Loucy (cell line): ENCODE results near the gene NTN1.

ENCODE experiments used
- H2AFZ ChIP-seq: fragments of 200-600 bp; sonication (generic); 2 replicates; pipeline ENCODE4 v1.6.0; 2016; ENCODE audit warnings: antibody characterized with exemption, mild to moderate bottlenecking, low read length, moderate library complexity
- H3F3A ChIP-seq: fragments of 200-600 bp; 2 replicates; pipeline ENCODE4 v1.6.0; 2016; ENCODE audit warnings: antibody characterized with exemption, low read depth, mild to moderate bottlenecking
- H3K27me3 ChIP-seq: fragments of 200-600 bp; sonication (generic); 2 replicates; pipeline ENCODE4 v1.6.1; 2014; ENCODE audit warnings: low read length, mild to moderate bottlenecking; ENCODE audit not compliant: insufficient read depth, poor library complexity, severe bottlenecking
- H3K36me3 ChIP-seq: fragments of 200-600 bp; sonication (generic); 2 replicates; pipeline ENCODE4 v1.6.1; 2016; ENCODE audit warnings: low read length; ENCODE audit not compliant: insufficient read depth
- H3K4me1 ChIP-seq: fragments of 200-600 bp; sonication (generic); 2 replicates; pipeline ENCODE4 v1.5.1; 2014; ENCODE audit warnings: low read length, mild to moderate bottlenecking; ENCODE audit not compliant: insufficient read depth, poor library complexity, severe bottlenecking
- H3K4me2 ChIP-seq: fragments of 200-600 bp; sonication (generic); 2 replicates; pipeline ENCODE4 v1.6.0; 2014; ENCODE audit warnings: antibody characterized with exemption, low read length, low read depth, mild to moderate bottlenecking; ENCODE audit not compliant: poor library complexity, severe bottlenecking
- H3K4me3 ChIP-seq: fragments of 200-600 bp; sonication (generic); 2 replicates; pipeline ENCODE4 v1.5.1; 2014; ENCODE audit warnings: low read length, mild to moderate bottlenecking, mixed read lengths; ENCODE audit not compliant: poor library complexity, severe bottlenecking
- H3K79me2 ChIP-seq: fragments of 200-600 bp; sonication (generic); 2 replicates; pipeline ENCODE4 v1.6.1; 2014; ENCODE audit warnings: low read length; ENCODE audit not compliant: insufficient read depth
- H3K9ac ChIP-seq: fragments of 200-600 bp; sonication (generic); 2 replicates; pipeline ENCODE4 v1.6.0; 2014; ENCODE audit warnings: mild to moderate bottlenecking, low read depth, low read length, moderate library complexity; ENCODE audit not compliant: poor library complexity, severe bottlenecking
- H3K9me2 ChIP-seq: fragments of 200-600 bp; sonication (generic); replicated peaks from 2 replicates; pipeline ENCODE4 v1.6.1; 2016; ENCODE audit warnings: low read depth, low read length, mixed read lengths
- H3K9me3 ChIP-seq: fragments of 200-600 bp; sonication (generic); 2 replicates; pipeline ENCODE4 v1.6.1; 2014; ENCODE audit warnings: mild to moderate bottlenecking, antibody characterized with exemption, low read length, low read depth; ENCODE audit not compliant: insufficient read depth
- H4K20me1 ChIP-seq: fragments of 200-600 bp; sonication (generic); 2 replicates; pipeline ENCODE4 v1.6.0; 2014; ENCODE audit warnings: antibody characterized with exemption, low read length, mild to moderate bottlenecking; ENCODE audit not compliant: insufficient read depth, poor library complexity, severe bottlenecking
- CTCF ChIP-seq: fragments of 200-600 bp; sonication (generic); conservative IDR thresholded peaks from 2 replicates; pipeline ENCODE4 v1.5.1; 2014; ENCODE audit warnings: mild to moderate bottlenecking, antibody characterized with exemption, low read length
- EZH2phosphoT487 ChIP-seq: fragments of 200-600 bp; IDR thresholded peaks from 2 replicates; pipeline ENCODE4 v1.6.1; 2018; ENCODE audit warnings: antibody characterized with exemption, mild to moderate bottlenecking, moderate library complexity, borderline replicate concordance

NTN1 gene

GRCh38 chr17:9110501-9110900, 89.2 kb downstream of the NTN1 start:
- no peak overlapping the region for H3K4me3 ChIP-seq
- H3F3A ChIP-seq, result no peaks in the 10 kb centered on the region
- no peaks in the 10 kb centered on the region for H3K79me2 ChIP-seq
- no peaks in the 10 kb centered on the region for H3K27me3 ChIP-seq
- H3K9ac ChIP-seq, result no peak overlapping the region
- no peak overlapping the region for H3K4me2 ChIP-seq
- H2AFZ ChIP-seq, result no peak overlapping the region
- no peak for TF ChIP-seq EZH2phosphoT487
- TF ChIP-seq CTCF, result no peak
- peaks cover 23% of the 10 kb centered on the region for H3K4me1 ChIP-seq
- H4K20me1 ChIP-seq, result no peaks in the 10 kb centered on the region
- H3K36me3 ChIP-seq, result no peaks in the 10 kb centered on the region
- no peaks in the 10 kb centered on the region for H3K9me3 ChIP-seq
- no peaks in the 10 kb centered on the region for H3K9me2 ChIP-seq

GRCh38 chr17:9115214-9116191, 94.2 kb downstream of the NTN1 start:
- Histone ChIP-seq H3K36me3 (no peaks in the 10 kb centered on the region), H3K4me1 (no peaks in the 10 kb centered on the region), H3K9me3 (no peaks in the 10 kb centered on the region), H3K4me3 (no peak overlapping the region), H4K20me1 (no peaks in the 10 kb centered on the region), H3K27me3 (no peaks in the 10 kb centered on the region), H3K4me2 (no peak overlapping the region), H2AFZ (no peak overlapping the region), H3K9me2 (no peaks in the 10 kb centered on the region), H3F3A (no peaks in the 10 kb centered on the region), H3K9ac (no peak overlapping the region), H3K79me2 (no peaks in the 10 kb centered on the region)
- no peak for TF ChIP-seq CTCF
- no peak for TF ChIP-seq EZH2phosphoT487

- H2AFZ ChIP-seq, result no peak overlapping the region
- TF ChIP-seq EZH2phosphoT487, result no peak
- TF ChIP-seq CTCF, result no peak
- H3K79me2 ChIP-seq, result no peaks in the 10 kb centered on the region
- no peak overlapping the region for H3K9ac ChIP-seq
- no peak overlapping the region for H3K4me2 ChIP-seq
- no peaks in the 10 kb centered on the region for H3K4me1 ChIP-seq
- H3K36me3 ChIP-seq, result no peaks in the 10 kb centered on the region
- H3K9me2 ChIP-seq, result no peaks in the 10 kb centered on the region
- no peak overlapping the region for H3K4me3 ChIP-seq
- no peaks in the 10 kb centered on the region for H3K27me3 ChIP-seq
- H3K9me3 ChIP-seq, result no peaks in the 10 kb centered on the region
- H3F3A ChIP-seq, result no peaks in the 10 kb centered on the region
- no peaks in the 10 kb centered on the region for H4K20me1 ChIP-seq
Measured at GRCh38 chr17:9116311-9116835, 95.1 kb downstream of the NTN1 start.
